Osteoblast (primary cell): ENCODE measurements around the gene ITGA4. TPM values are rescaled to one million over a fixed set of nuclear protein-coding genes. Genes with fewer than 3 reads are reported as not detected.

Experiments used
- DNase-seq: peaks from one replicate; pipeline ENCODE4 v3.0.0; 2011; ENCODE audit warnings: low spot score, mixed read lengths; ENCODE audit not compliant: insufficient read length; ENCODE audit errors: missing footprints
- H2AFZ ChIP-seq: 2 replicates; pipeline ENCODE4 v1.6.0; 2011; ENCODE audit warnings: mild to moderate bottlenecking, low read length
- H3K27ac ChIP-seq: 2 replicates; pipeline ENCODE4 v1.5.1; 2011; ENCODE audit warnings: mild to moderate bottlenecking, low read depth, low read length, moderate library complexity
- H3K27me3 ChIP-seq: 2 replicates; pipeline ENCODE4 v1.6.0; 2012; ENCODE audit warnings: mild to moderate bottlenecking, control low read depth, inconsistent platforms, low read length, moderate library complexity; ENCODE audit not compliant: insufficient read depth
- H3K36me3 ChIP-seq: 2 replicates; pipeline ENCODE4 v1.5.1; 2011; ENCODE audit warnings: mild to moderate bottlenecking, low read length, control low read depth, moderate library complexity; ENCODE audit not compliant: insufficient read depth
- H3K4me1 ChIP-seq: 2 replicates; pipeline ENCODE4 v1.5.1; 2011; ENCODE audit warnings: mild to moderate bottlenecking, low read length, control low read depth, moderate library complexity; ENCODE audit not compliant: insufficient read depth
- H3K4me2 ChIP-seq: 2 replicates; pipeline ENCODE4 v1.6.0; 2011; ENCODE audit warnings: mild to moderate bottlenecking, low read length; ENCODE audit not compliant: insufficient read depth
- H3K4me3 ChIP-seq: fragments of 200-600 bp; sonication (generic); 3 replicates; pipeline ENCODE4 v1.5.1; 2012; ENCODE audit warnings: mild to moderate bottlenecking, low read length, inconsistent platforms; ENCODE audit not compliant: insufficient read depth
- H3K79me2 ChIP-seq: 2 replicates; pipeline ENCODE4 v1.6.0; 2012; ENCODE audit warnings: mild to moderate bottlenecking, low read length, control low read depth, inconsistent platforms; ENCODE audit not compliant: insufficient read depth
- H3K9me3 ChIP-seq: 2 replicates; pipeline ENCODE4 v1.5.1; 2011; ENCODE audit warnings: low read depth, low read length, control low read depth
- H4K20me1 ChIP-seq: 2 replicates; pipeline ENCODE4 v1.6.0; 2012; ENCODE audit warnings: mild to moderate bottlenecking, low read length, control low read depth; ENCODE audit not compliant: insufficient read depth
- total RNA-seq: library from RNA; depleted of rRNA; stranded (reverse); fragments of >200 nt; gene quantifications from 2 replicates; pipeline ENCODE4 v1.2.3, GENCODE V29; 2012
- TF ChIP-seq, protein P1 (sequence below): IDR thresholded peaks from 2 replicates; pipeline ENCODE4 v1.5.1; 2011; ENCODE audit warnings: mild to moderate bottlenecking, low read depth, low read length, moderate library complexity; ENCODE audit errors: extremely low read depth

ITGA4 gene
- 5.3 and 9.0 TPM in 2 replicates for total RNA-seq

- Histone ChIP-seq H3K4me1 (peaks cover 11% of the 10 kb centered on the region), H3K9me3 (no peaks in the 10 kb centered on the region), H3K27ac (no peak within 1 kb of the TSS), H3K4me2 (peak within 1 kb of the TSS; percentile 90), H3K4me3 (peak within 1 kb of the TSS; percentile 78), H3K27me3 (peaks cover 3% of the 10 kb centered on the region), H2AFZ (peak within 1 kb of the TSS; percentile 88), H3K36me3 (no peaks in the 10 kb centered on the region), H4K20me1 (no peaks in the 10 kb centered on the region), H3K79me2 (no peaks in the 10 kb centered on the region)
- DNase-seq = peak; percentile 93
- TF ChIP-seq, protein P1, sequence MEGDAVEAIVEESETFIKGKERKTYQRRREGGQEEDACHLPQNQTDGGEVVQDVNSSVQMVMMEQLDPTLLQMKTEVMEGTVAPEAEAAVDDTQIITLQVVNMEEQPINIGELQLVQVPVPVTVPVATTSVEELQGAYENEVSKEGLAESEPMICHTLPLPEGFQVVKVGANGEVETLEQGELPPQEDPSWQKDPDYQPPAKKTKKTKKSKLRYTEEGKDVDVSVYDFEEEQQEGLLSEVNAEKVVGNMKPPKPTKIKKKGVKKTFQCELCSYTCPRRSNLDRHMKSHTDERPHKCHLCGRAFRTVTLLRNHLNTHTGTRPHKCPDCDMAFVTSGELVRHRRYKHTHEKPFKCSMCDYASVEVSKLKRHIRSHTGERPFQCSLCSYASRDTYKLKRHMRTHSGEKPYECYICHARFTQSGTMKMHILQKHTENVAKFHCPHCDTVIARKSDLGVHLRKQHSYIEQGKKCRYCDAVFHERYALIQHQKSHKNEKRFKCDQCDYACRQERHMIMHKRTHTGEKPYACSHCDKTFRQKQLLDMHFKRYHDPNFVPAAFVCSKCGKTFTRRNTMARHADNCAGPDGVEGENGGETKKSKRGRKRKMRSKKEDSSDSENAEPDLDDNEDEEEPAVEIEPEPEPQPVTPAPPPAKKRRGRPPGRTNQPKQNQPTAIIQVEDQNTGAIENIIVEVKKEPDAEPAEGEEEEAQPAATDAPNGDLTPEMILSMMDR = peak; percentile 54
Observed at GRCh38 chr2:181457121-181457740, at the start of gene ITGA4. Gene ITGA4, plus strand, starts transcription at chr2:181457386. Its CDS starts 269 bp downstream, at chr2:181457655.

GRCh38 chr2:181408861-181409260 lies 48.3 kb upstream of the ITGA4 start:
- Histone ChIP-seq H4K20me1 (no peaks in the 10 kb centered on the region), H2AFZ (no peak overlapping the region), H3K9me3 (no peaks in the 10 kb centered on the region), H3K79me2 (no peaks in the 10 kb centered on the region), H3K27me3 (peaks cover 1% of the 10 kb centered on the region), H3K27ac (no peak overlapping the region), H3K4me3 (no peak overlapping the region), H3K4me1 (no peaks in the 10 kb centered on the region), H3K36me3 (no peaks in the 10 kb centered on the region), H3K4me2 (no peak overlapping the region)
- TF ChIP-seq, protein P1 = no peak
- DNase-seq = no peak

DNA sequence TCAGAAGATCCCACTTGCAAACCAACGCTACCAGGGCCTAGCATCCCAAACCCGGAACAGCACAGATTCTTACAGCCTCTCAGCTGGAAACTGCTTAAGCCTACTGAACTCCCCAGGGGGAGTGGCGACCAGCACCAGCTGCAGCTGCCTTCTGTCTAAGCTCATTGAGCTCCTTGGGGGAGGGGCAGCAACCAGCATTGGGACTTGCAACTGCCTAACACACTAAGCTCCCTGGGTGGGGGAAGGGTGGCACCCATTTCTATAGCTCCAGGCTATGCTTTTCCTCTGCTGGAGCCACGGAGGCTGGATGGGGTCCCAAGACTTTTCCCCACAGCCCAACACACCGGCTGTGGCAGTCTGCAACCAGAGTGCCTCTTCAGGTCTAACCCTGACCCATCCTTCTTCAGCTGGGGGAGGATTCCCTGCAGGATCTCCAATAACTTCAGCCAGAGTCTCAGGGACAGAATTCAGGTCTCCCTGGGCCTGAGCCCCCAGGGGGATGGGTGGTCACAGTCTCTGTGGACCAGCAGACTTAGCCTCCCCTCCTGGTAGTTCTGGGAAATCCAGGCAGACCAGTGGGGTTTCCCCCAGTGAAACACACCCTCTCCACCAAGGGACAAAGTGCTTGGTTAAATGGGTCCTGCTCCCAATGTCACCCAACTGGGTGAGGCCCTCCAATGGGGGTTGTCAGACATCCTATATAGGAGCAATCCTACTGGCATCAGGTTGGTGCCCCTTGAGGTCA lies 45.9 kb upstream of the ITGA4 start:
- TF ChIP-seq, protein P1 = no peak
- no peak overlapping the region for H3K4me3 ChIP-seq
- no peak overlapping the region for H3K27ac ChIP-seq
- no peaks in the 10 kb centered on the region for H3K27me3 ChIP-seq
- no peaks in the 10 kb centered on the region for H4K20me1 ChIP-seq
- DNase-seq = no peak
- no peaks in the 10 kb centered on the region for H3K36me3 ChIP-seq
- no peaks in the 10 kb centered on the region for H3K4me1 ChIP-seq
- H2AFZ ChIP-seq = no peak overlapping the region
- no peaks in the 10 kb centered on the region for H3K79me2 ChIP-seq
- H3K4me2 ChIP-seq = no peak overlapping the region
- no peaks in the 10 kb centered on the region for H3K9me3 ChIP-seq

GRCh38 chr2:181419129-181419855 lies 37.9 kb upstream of the ITGA4 start:
- H3K4me3 ChIP-seq = no peak overlapping the region
- TF ChIP-seq, protein P1 = no peak
- H3K27ac ChIP-seq = no peak overlapping the region
- DNase-seq = no peak
- no peak overlapping the region for H2AFZ ChIP-seq
- no peaks in the 10 kb centered on the region for H3K27me3 ChIP-seq
- no peaks in the 10 kb centered on the region for H3K4me1 ChIP-seq
- no peaks in the 10 kb centered on the region for H4K20me1 ChIP-seq
- no peak overlapping the region for H3K4me2 ChIP-seq
- H3K36me3 ChIP-seq = no peaks in the 10 kb centered on the region
- H3K79me2 ChIP-seq = no peaks in the 10 kb centered on the region
- no peaks in the 10 kb centered on the region for H3K9me3 ChIP-seq
